SH-SY5Y (cell line): ENCODE data around the gene BMP4.

Experiments used
- GATA2 ChIP-seq: IDR thresholded peaks from 2 replicates; pipeline ENCODE4 v1.6.1; 2011; ENCODE audit warnings: mild to moderate bottlenecking, low read depth, low read length
- GATA3 ChIP-seq: IDR thresholded peaks from 2 replicates; pipeline ENCODE4 v1.6.1; 2011; ENCODE audit warnings: low read depth, mild to moderate bottlenecking, low read length, moderate library complexity

DNA sequence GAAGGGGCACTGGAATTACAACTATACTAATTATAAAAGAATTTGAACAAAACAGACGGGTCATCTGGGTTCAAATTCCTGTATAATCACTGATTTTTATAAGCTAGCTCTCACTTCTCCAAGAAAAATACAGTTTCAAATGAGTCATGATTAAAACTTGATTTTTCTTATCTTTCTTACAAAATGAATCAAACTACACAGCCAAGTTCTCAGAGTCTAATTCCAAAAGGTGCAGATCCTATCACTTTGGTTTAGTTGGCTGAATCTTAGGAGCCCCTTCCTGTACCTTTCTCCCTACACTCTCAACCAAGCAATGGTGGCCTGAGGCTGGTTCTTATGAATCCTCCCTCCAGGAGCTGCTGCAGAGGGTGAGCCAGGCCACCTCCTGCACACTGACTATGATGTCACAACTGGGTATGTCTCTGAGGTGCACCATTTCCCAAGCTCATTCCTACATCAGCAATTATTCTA is 43.8 kb upstream of the BMP4 start:
- TF ChIP-seq GATA3, result no peak
- no peak for TF ChIP-seq GATA2
